Upper lobe of left lung (tissue), 4 donors: ENCODE data around the gene TRIM42.
A peak's percentile ranks its signal among the peaks of the same experiment; 100 is the strongest.

Experiments used
- CTCF ChIP-seq, 6 experiments: fragments of 450-650 bp in 4 of 6; fragments of 200-600 bp in 2 of 6; sonication (generic) in 2 of 6; IDR thresholded peaks; one replicate each; pipeline ENCODE4 v1.5.1; 2016 to 2019; ENCODE audit warnings: antibody characterized with exemption in 6 of 6
- EP300 ChIP-seq, 4 donors: sonication (generic); formaldehyde crosslinking; IDR thresholded peaks; one replicate each; pipeline ENCODE4 v1.5.1; 2017; ENCODE audit warnings: antibody characterized with exemption in 4 of 4, control low read depth in 2 of 4
- POLR2A ChIP-seq, 4 donors: fragments of 450-650 bp; IDR thresholded peaks; one replicate each; pipeline ENCODE4 v1.5.1; 2016 to 2017; ENCODE audit warnings: antibody characterized with exemption in 4 of 4, mild to moderate bottlenecking in 2 of 4
- POLR2AphosphoS5 ChIP-seq, 2 donors: sonication (generic); formaldehyde crosslinking; IDR thresholded peaks; one replicate each; pipeline ENCODE4 v1.5.1; 2017; ENCODE audit warnings: antibody characterized with exemption in 2 of 2

- TF ChIP-seq CTCF (IDR thresholded peaks at IDR 0.05), result peak in 4 of 6 experiments; percentile 6 to 40 (median 31)
- no peak for TF ChIP-seq EP300 (IDR thresholded peaks at IDR 0.05)
- TF ChIP-seq POLR2A (IDR thresholded peaks at IDR 0.05), result no peak
- no peak for TF ChIP-seq POLR2AphosphoS5 (IDR thresholded peaks at IDR 0.05)
Measured at GRCh38 chr3:140736863-140737460, 59.1 kb downstream of the TRIM42 start.
